HCT116 (cell line): ENCODE measurements around the gene MAGOH.

Source experiments
- EZH2 ChIP-seq: fragments of 200-600 bp; sonication (generic); IDR thresholded peaks from 2 replicates; pipeline ENCODE4 v1.6.1; 2017; ENCODE audit warnings: antibody characterized with exemption, mixed run types
- POLR2AphosphoS5 ChIP-seq: IDR thresholded peaks from 2 replicates; pipeline ENCODE4 v1.6.1; 2011; ENCODE audit warnings: mild to moderate bottlenecking, low read depth, low read length, moderate library complexity
- RAD21 ChIP-seq: IDR thresholded peaks from 2 replicates; pipeline ENCODE4 v1.6.1; 2012; ENCODE audit warnings: low read depth, mild to moderate bottlenecking
- SIN3A ChIP-seq: IDR thresholded peaks from 2 replicates; pipeline ENCODE4 v1.6.1; 2012; ENCODE audit warnings: low read depth
- SRF ChIP-seq: IDR thresholded peaks from 2 replicates; pipeline ENCODE4 v1.6.1; 2012; ENCODE audit warnings: low read depth
- YY1 ChIP-seq: IDR thresholded peaks from 2 replicates; pipeline ENCODE4 v1.6.1; 2011; ENCODE audit warnings: low read length, low read depth, moderate library complexity, mild to moderate bottlenecking; ENCODE audit not compliant: insufficient replicate concordance; ENCODE audit errors: extremely low read depth
- ZNF274 ChIP-seq: fragments of 200-500 bp; sonication (Bioruptor generic); IDR thresholded peaks from 2 replicates; pipeline ENCODE4 v1.6.1; 2014; ENCODE audit warnings: mild to moderate bottlenecking, low read depth, low read length, inconsistent platforms
- TF ChIP-seq, protein P1 (sequence below), 3 experiments: fragments of 200-600 bp in 1 of 3; sonication (generic) in 1 of 3; IDR thresholded peaks in 2 of 3; conservative IDR thresholded peaks in 1 of 3; 2 replicates each; pipeline ENCODE4 v1.5.1; 2012 to 2017; ENCODE audit warnings: low read depth in 2 of 3, low read length in 2 of 3, antibody characterized with exemption in 1 of 3, borderline replicate concordance in 1 of 3, control low read depth in 1 of 3, mild to moderate bottlenecking in 1 of 3, mixed read lengths in 1 of 3, mixed run types in 1 of 3, moderate library complexity in 1 of 3; ENCODE audit not compliant: insufficient read depth in 1 of 3

DNA sequence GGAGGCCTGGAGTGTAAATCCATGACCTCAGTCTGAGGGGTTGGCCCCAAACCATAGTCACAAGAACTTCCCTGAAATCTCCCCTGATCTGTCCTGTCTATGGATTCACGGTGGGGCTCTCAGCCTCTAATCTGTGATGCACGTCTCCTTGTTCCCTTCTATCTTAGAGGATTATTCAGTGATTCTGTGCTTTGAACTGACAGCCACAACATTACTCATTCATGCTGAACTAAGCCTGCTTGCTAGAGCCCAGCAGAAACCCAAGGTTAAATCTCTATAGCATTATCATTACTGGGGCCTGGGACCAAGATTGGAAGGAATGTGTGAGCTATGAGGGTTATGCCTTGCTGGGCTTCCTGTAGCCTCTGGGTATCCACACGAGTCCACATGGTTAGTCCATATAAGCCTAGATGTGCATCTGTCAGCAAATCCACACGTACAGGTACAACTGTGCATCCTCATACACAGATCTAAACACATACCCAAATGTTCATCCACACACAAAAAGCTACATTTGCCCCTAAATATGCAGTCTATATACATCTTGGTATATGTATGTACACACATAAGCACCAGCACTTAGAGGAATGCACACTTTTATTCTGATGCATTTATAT lies 22.4 kb upstream of the MAGOH start:
- TF ChIP-seq, protein P1, sequence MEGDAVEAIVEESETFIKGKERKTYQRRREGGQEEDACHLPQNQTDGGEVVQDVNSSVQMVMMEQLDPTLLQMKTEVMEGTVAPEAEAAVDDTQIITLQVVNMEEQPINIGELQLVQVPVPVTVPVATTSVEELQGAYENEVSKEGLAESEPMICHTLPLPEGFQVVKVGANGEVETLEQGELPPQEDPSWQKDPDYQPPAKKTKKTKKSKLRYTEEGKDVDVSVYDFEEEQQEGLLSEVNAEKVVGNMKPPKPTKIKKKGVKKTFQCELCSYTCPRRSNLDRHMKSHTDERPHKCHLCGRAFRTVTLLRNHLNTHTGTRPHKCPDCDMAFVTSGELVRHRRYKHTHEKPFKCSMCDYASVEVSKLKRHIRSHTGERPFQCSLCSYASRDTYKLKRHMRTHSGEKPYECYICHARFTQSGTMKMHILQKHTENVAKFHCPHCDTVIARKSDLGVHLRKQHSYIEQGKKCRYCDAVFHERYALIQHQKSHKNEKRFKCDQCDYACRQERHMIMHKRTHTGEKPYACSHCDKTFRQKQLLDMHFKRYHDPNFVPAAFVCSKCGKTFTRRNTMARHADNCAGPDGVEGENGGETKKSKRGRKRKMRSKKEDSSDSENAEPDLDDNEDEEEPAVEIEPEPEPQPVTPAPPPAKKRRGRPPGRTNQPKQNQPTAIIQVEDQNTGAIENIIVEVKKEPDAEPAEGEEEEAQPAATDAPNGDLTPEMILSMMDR (IDR thresholded peaks at IDR 0.05 in 2 of 3, conservative IDR thresholded peaks at IDR 0.05 in 1 of 3; ENCODE audit: borderline replicate concordance in 1 of 3, insufficient read depth in 1 of 3, low read depth in 2 of 3, low read length in 2 of 3), result no peak
- no peak for TF ChIP-seq POLR2AphosphoS5
- no peak for TF ChIP-seq EZH2
- TF ChIP-seq SRF, result no peak
- no peak for TF ChIP-seq ZNF274
- no peak for TF ChIP-seq RAD21
- no peak for TF ChIP-seq SIN3A
- TF ChIP-seq YY1, result no peak
